ENCODE results near the gene ANKS6.
A peak's percentile ranks its signal among the peaks of the same experiment; 100 is the strongest.

The ANKS6 gene

GRCh38 chr9:98791608-98792490 lies 4.5 kb downstream of the ANKS6 start:
- no peak for TF ChIP-seq GATA1 (IDR thresholded peaks at IDR 0.05; ENCODE audit: low read depth, low read length)
- no peak for TF ChIP-seq POLR2A (IDR thresholded peaks at IDR 0.05; ENCODE audit: low read length)
- DNase-seq = no peak

GRCh38 chr9:98790842-98791607 lies 5.3 kb downstream of the ANKS6 start:
- DNase-seq = peak; percentile 73 to 79
- TF ChIP-seq GATA1 (IDR thresholded peaks at IDR 0.05; ENCODE audit: low read depth, low read length) = no peak
- no peak for TF ChIP-seq POLR2A (IDR thresholded peaks at IDR 0.05; ENCODE audit: low read length)

DNA sequence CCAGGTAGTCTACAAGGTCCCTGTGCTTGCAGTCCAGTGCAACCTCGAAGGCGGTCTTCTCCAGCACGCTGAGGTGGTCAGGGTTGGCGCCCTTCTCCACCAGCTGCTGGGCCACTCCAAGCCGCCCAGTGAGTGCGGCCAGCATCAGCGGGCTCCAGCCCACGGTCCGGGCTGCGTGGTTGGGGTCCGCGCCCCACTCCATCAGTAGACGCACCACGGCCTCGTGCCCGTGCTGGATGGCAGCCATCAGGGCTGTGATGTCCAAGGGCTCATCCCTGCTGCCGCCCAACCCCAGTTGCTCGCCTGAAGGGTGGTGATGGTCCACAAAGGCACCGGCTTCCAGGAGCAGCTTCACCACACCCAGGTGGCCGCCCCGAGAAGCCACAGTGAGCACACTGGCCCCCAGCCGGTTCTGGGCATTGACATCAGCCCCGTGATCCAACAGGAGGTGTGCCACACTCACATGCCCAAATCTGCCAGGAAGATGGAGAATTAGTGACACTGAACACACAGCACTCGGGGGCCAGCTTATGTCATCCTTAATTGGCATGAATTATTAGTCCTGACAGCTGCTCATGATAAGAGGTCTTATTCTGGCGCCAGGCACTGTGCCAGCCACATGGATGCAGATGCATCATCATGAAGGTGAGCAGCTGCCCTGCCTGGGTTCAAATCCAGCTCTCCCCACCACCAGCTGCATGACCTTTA lies 6.1 kb downstream of the ANKS6 start:
- DNase-seq = peak; percentile 35 to 39
- TF ChIP-seq GATA1 (IDR thresholded peaks at IDR 0.05; ENCODE audit: low read depth, low read length) (no peak), POLR2A (IDR thresholded peaks at IDR 0.05; ENCODE audit: low read length) (no peak)

DNA sequence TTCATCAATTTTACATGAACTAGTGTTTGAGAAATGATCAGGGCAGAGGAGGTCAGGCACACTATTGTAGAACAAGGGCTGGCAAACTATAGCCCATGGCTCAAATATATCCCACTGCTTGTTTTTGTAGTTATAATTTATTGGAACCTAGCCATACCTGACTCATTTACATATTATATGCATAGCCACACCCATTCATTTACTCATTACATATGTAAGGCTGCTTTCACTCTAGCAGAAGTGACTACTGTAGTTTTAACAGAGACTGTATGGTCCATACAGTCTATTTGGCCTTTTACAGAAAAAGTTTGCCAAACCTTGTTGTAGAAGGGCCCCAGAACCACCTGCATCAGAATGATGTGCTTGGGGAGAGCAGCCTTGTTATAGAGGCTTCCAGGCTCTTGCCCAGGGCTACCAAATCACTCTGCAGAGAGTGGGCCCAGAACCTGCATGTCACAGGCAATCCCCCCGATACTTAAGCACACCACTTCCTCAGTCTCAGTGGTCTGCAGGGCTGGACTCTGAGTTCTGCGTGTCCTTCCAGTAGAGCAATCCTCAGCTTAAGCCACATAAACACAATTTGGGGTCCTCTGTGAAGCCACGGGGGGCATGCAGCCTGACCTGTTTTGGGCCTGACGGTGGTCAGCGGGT lies 6.7 kb downstream of the ANKS6 start:
- DNase-seq = no peak
- TF ChIP-seq GATA1 (IDR thresholded peaks at IDR 0.05; ENCODE audit: low read depth, low read length) (no peak), POLR2A (IDR thresholded peaks at IDR 0.05; ENCODE audit: low read length) (no peak)

DNA sequence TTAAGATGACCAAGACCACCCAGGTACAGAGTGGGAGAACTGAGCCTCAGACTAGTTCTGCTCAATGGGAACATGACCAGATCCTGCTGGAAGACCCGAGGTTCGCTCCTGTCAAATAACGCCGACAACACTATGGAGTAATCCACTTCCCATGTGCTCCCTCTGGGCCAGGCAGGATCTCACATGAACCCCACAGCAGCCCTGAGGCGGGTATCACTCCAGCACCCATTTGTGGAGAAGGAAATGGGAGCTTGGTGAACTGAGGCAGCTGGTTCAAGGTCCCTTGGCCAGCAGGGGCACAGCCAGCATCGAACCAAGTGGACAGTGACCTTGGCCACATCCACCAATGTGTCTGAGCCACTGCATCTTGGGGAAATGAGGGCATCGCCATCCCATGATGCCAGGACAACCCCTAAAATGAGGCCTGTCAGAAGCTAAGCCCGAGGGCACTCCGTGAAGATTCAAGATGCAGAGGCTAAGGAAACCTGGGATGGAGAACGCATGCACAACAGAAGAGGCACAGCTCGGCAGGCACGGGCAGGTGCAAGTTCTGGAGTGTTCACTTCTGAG lies 8.5 kb downstream of the ANKS6 start:
- TF ChIP-seq POLR2A (IDR thresholded peaks at IDR 0.05; ENCODE audit: low read length) = no peak
- TF ChIP-seq GATA1 (IDR thresholded peaks at IDR 0.05; ENCODE audit: low read depth, low read length) = no peak
- no peak for DNase-seq

DNA sequence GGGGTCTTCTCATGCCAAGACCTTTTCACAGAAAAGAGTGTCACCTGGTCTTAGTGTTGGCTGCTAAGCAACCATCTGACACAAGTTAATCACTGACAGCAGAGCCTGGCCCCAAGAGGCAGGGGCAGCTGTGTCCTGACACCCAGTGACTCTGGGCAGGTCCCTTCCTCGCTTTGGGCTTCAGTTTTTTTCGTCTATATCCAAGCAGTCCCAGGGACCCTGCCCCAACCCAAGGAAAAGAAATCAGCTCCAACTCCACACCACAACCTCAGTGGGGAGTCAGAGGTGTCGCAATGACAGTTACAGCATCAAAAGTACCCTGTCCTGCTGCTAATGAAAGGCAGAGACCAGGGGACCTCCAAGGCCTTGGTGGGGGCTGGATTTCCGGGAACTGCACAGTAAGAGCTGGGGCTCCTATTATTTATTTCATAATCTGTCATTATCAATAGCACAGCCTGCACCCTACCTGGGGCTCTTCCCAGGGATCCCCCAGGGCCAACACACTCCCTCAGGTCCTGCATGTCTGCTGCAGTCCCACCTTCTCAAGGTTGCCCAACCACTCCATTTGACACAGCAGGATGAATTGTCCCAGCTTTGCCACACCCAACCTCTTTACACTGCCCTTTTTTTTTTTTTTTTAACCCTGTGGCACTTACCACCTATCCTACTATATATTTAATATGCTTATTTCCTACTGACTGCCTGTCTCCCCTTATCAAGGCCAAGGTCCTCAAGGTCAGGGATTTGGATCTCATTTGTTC lies 9.4 kb downstream of the ANKS6 start:
- TF ChIP-seq GATA1 (IDR thresholded peaks at IDR 0.05; ENCODE audit: low read depth, low read length) (no peak), POLR2A (IDR thresholded peaks at IDR 0.05; ENCODE audit: low read length) (no peak)
- no peak for DNase-seq

DNA sequence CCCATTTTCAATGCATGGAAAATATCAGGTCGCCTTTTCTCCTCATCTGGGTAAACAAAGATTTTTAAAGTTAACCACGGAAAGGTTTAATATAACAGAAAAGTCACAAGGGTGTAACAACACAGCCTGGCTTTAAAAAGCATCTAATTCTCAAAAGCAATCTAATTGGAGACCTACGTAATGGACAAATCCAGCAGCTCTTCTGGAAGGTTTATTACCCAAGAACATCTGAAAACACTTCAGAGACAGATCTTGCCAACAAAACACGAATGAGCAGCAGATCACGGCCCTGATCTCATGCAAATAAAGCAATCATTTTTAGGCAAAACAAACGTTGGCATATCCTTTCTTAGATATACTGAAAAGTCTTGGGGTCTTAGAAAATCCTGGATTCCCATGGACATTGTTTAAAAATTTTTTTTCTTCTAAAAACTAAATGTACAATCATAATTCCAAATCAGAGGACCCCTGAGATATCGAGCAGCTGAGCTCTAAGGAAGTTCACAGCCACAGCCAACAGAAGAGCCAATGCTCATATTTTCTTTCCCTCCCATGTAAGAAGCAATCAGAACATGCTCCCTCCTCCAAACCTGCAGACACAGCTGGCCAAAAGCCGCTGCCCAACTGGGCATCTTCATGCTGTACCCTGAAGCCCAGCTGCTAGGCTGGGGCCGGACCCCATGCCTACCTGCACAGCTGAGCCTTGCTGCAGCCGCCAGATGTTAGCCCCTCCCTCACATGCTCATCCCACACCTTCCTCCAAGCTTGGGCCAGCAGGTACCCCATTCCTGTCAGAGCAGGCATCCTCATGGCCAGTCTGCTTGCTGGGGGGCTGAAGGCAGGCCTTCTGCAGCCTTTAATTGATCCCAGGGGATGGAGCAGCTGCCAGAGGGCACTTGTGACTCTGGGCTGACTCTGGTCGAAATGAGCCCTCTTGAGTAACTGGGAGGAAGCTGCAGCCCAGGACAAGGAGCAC lies 11.2 kb downstream of the ANKS6 start:
- no peak for TF ChIP-seq GATA1 (IDR thresholded peaks at IDR 0.05; ENCODE audit: low read depth, low read length)
- no peak for TF ChIP-seq POLR2A (IDR thresholded peaks at IDR 0.05; ENCODE audit: low read length)
- no peak for DNase-seq

GRCh38 chr9:98783518-98784226 lies 12.7 kb downstream of the ANKS6 start:
- DNase-seq = no peak
- TF ChIP-seq GATA1 (IDR thresholded peaks at IDR 0.05; ENCODE audit: low read depth, low read length) (no peak), POLR2A (IDR thresholded peaks at IDR 0.05; ENCODE audit: low read length) (no peak)

DNA sequence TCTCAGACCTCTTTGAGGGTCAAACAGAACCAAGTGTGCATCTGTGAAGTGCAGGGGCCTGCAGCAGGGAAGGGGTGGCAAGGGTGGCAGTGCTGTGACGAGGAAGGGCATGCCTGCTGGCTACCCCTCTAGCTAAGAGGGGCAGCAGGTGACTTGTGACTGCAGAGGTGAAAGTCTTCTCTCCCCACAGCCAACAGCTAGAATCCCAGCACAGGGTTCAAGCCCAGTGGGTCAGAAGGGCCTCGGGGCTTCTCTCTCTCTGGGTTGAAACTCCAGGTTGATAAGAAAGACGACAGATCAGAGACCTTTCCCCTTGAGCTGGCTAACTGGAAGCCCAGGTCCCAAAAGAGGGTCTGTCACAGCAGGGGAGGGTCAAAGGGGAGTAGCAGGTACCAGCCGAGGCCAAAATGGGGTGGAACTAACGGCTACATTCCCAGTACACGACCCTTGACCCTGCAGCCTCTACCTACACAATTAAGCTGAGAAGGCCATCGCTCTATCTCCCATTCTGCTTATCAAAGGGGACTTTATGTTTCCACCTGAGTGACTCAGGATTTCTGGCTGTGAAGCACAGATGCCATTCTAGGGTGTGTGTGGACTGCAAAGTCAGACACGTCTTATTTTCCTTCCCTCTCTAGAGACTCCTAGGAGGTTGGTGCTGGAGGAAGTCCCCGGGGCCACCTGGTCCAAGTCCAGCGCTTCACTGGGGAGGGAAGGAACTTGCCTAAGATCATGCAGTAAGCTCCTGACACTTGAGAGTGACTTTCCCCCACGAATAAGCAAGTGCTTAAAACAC lies 14.6 kb downstream of the ANKS6 start:
- TF ChIP-seq POLR2A (IDR thresholded peaks at IDR 0.05; ENCODE audit: low read length) (no peak), GATA1 (IDR thresholded peaks at IDR 0.05; ENCODE audit: low read depth, low read length) (no peak)
- DNase-seq = no peak

DNA sequence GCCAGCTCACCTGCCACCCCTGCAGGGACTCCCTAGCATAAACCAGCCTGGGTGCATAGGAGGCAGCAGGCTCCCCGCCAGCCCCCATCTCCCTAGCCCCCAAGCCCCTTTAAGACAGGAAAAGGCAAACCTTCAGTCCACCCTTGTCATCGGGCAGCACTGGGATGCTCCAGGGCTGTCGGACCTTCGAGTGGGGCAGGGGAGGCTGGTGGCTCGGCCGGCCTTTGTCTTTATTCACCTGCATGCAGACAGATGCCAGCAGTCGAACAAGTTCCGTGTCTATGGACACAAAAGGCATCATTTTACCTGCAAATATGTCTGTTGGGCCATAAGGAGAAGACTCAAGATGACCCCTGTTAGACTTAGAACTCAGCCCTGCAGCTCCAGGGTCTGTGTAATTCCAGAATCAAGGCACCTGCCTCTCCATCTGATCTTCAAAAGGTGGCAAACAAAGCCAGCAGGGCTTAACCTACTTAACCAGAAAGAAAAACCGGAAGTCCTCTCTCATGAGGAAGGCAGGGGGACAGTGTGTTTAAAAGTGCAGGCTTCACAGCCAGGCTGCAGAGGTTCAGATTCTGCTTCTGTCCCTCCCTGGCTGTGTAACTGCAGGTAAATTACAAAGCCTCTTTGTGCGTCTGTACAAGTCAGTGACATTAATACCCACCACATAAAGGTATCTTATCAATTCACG lies 16.2 kb downstream of the ANKS6 start:
- TF ChIP-seq GATA1 (IDR thresholded peaks at IDR 0.05; ENCODE audit: low read depth, low read length) = no peak
- no peak for TF ChIP-seq POLR2A (IDR thresholded peaks at IDR 0.05; ENCODE audit: low read length)
- DNase-seq = no peak

All from erythroblast (primary cell).